Measurements from ENCODE around the gene PADI6.

PADI6 gene

GRCh38 chr1:17350928-17351446, 21.0 kb upstream of the PADI6 start:
- no peak for ATAC-seq
- no peak for TF ChIP-seq OSR1 (CRISPR knock-in tag; IDR thresholded peaks at IDR 0.05)
- no peak for TF ChIP-seq GLIS3 (CRISPR knock-in tag; IDR thresholded peaks at IDR 0.05)

- ATAC-seq, result no peak
- no peak for TF ChIP-seq ARNTL (CRISPR knock-in tag; IDR thresholded peaks at IDR 0.05; ENCODE audit: borderline replicate concordance, low read depth)
- no peak for TF ChIP-seq BACH2 (CRISPR knock-in tag; IDR thresholded peaks at IDR 0.05; ENCODE audit: borderline replicate concordance)
- no peak for TF ChIP-seq ESRRG (CRISPR knock-in tag; IDR thresholded peaks at IDR 0.05)
- TF ChIP-seq CREB5 (CRISPR knock-in tag; IDR thresholded peaks at IDR 0.05; ENCODE audit: low read depth), result no peak
These were observed 20.2 kb upstream of the PADI6 start for GRCh38 chr1:17351598-17352324.

GRCh38 chr1:17352419-17352909, 19.5 kb upstream of the PADI6 start:
- ATAC-seq, result no peak
- TF ChIP-seq ESRRG (CRISPR knock-in tag; IDR thresholded peaks at IDR 0.05) (no peak), TOX (CRISPR knock-in tag; IDR thresholded peaks at IDR 0.05; ENCODE audit: borderline replicate concordance) (no peak), RARB (CRISPR knock-in tag; IDR thresholded peaks at IDR 0.05) (no peak)

- TF ChIP-seq TOX (CRISPR knock-in tag; IDR thresholded peaks at IDR 0.05; ENCODE audit: borderline replicate concordance) (no peak), PPARA (CRISPR knock-in tag; IDR thresholded peaks at IDR 0.05; ENCODE audit: borderline replicate concordance) (no peak), ZFP30 (CRISPR knock-in tag; IDR thresholded peaks at IDR 0.05) (no peak), SNAI2 (CRISPR knock-in tag; IDR thresholded peaks at IDR 0.05) (no peak), RARB (CRISPR knock-in tag; IDR thresholded peaks at IDR 0.05) (no peak), ZNF565 (CRISPR knock-in tag; conservative IDR thresholded peaks at IDR 0.05; ENCODE audit: low read depth) (no peak), ZNF8 (CRISPR knock-in tag; IDR thresholded peaks at IDR 0.05) (no peak), ESRRG (CRISPR knock-in tag; IDR thresholded peaks at IDR 0.05) (no peak), PATZ1 (CRISPR knock-in tag; IDR thresholded peaks at IDR 0.05; ENCODE audit: borderline replicate concordance) (no peak), ZC3H10 (CRISPR knock-in tag; IDR thresholded peaks at IDR 0.05) (no peak), ARNTL (CRISPR knock-in tag; IDR thresholded peaks at IDR 0.05; ENCODE audit: borderline replicate concordance, low read depth) (no peak), ZFP3 (CRISPR knock-in tag; IDR thresholded peaks at IDR 0.05) (no peak), BACH2 (CRISPR knock-in tag; IDR thresholded peaks at IDR 0.05; ENCODE audit: borderline replicate concordance) (no peak), GLIS3 (CRISPR knock-in tag; IDR thresholded peaks at IDR 0.05) (no peak), ISL1 (CRISPR knock-in tag; IDR thresholded peaks at IDR 0.05) (no peak), CSDC2 (CRISPR knock-in tag; IDR thresholded peaks at IDR 0.05) (no peak), TCF4 (CRISPR knock-in tag; IDR thresholded peaks at IDR 0.05; ENCODE audit: borderline replicate concordance) (no peak), TSHZ2 (CRISPR knock-in tag; IDR thresholded peaks at IDR 0.05) (no peak)
- ATAC-seq, result no peak; the same call in 2 of the 3 replicates
These were observed 16.1 kb upstream of the PADI6 start for GRCh38 chr1:17355898-17356297.

All from SK-N-SH treated with all-trans-retinoic acid at 6 μM for 48 hours (cell line).